GM13977 (cell line): ENCODE measurements around the gene SLC45A3.
A peak's percentile ranks its signal among the peaks of the same experiment; 100 is the strongest.

ENCODE experiments used
- DNase-seq: peaks from one replicate; pipeline ENCODE4 v3.0.0; 2012; ENCODE audit warnings: low spot score
- in situ Hi-C: fragments of 300-500 bp; cut with MboI; formaldehyde crosslinking; loops from one replicate; pipeline ENCODE4 v1.12.0; 2022; ENCODE audit warnings: low sequenced_read_pairs, low pct_unique_long_range_greater_than_20kb, mixed read lengths, inconsistent platforms; ENCODE audit not compliant: unreplicated experiment
- TF ChIP-seq, protein P1 (sequence below): IDR thresholded peaks from 2 replicates; pipeline ENCODE4 v1.5.1; 2012; ENCODE audit warnings: mild to moderate bottlenecking, control low read depth; ENCODE audit not compliant: insufficient read depth; ENCODE audit errors: extremely low read depth, missing control alignments

Gene SLC45A3

GRCh38 chr1:205623646-205624045, 56.7 kb downstream of the SLC45A3 start:
- in situ Hi-C loops, result no loop called here
- DNase-seq, result no peak
- TF ChIP-seq, protein P1, sequence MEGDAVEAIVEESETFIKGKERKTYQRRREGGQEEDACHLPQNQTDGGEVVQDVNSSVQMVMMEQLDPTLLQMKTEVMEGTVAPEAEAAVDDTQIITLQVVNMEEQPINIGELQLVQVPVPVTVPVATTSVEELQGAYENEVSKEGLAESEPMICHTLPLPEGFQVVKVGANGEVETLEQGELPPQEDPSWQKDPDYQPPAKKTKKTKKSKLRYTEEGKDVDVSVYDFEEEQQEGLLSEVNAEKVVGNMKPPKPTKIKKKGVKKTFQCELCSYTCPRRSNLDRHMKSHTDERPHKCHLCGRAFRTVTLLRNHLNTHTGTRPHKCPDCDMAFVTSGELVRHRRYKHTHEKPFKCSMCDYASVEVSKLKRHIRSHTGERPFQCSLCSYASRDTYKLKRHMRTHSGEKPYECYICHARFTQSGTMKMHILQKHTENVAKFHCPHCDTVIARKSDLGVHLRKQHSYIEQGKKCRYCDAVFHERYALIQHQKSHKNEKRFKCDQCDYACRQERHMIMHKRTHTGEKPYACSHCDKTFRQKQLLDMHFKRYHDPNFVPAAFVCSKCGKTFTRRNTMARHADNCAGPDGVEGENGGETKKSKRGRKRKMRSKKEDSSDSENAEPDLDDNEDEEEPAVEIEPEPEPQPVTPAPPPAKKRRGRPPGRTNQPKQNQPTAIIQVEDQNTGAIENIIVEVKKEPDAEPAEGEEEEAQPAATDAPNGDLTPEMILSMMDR, result no peak

DNA sequence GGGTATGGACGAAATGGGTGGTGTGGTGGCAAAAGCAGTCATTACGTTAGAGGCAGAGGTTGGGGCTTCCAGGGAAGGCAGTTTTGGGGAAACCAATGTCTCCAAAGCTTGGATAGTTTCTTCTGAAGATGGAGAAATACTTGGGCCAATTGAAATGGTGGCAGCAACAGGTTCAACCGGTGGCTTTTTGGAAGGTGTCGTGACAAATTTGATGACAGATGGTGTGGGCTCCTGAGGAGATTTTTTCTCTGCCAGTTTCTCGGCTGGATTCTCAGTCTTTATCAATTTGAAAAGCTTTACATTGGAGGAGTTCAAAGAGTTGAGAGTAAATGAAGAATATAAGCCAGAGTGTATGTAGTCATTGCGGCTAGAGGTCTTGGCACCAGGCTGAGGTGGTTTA, 60.0 kb downstream of the SLC45A3 start:
- in situ Hi-C loops, result no loop called here

DNA sequence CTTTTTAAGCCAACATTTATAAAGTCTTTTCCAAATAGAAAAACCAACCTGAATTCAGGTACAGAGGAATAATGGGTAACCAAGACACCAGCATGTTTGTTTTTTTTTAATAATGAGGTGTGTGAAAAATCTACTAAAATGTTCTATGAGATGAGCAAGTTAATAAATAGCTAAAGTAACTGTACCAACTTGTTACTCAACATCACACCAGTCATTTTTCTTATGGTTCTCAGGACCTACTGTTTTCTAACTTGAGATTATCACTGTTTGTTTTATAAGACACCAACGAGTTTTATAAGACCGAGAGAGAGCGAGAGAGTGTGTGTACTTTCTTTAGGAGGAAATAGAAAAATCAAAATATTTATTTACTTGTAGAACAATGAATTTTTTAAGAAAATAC, 60.9 kb downstream of the SLC45A3 start:
- TF ChIP-seq, protein P1, result no peak
- in situ Hi-C loops, result no loop called here
- DNase-seq, result no peak

More for the DNA sequence above, 60.0 kb downstream of the SLC45A3 start:
- TF ChIP-seq, protein P1, result no peak
- DNase-seq, result no peak

DNA sequence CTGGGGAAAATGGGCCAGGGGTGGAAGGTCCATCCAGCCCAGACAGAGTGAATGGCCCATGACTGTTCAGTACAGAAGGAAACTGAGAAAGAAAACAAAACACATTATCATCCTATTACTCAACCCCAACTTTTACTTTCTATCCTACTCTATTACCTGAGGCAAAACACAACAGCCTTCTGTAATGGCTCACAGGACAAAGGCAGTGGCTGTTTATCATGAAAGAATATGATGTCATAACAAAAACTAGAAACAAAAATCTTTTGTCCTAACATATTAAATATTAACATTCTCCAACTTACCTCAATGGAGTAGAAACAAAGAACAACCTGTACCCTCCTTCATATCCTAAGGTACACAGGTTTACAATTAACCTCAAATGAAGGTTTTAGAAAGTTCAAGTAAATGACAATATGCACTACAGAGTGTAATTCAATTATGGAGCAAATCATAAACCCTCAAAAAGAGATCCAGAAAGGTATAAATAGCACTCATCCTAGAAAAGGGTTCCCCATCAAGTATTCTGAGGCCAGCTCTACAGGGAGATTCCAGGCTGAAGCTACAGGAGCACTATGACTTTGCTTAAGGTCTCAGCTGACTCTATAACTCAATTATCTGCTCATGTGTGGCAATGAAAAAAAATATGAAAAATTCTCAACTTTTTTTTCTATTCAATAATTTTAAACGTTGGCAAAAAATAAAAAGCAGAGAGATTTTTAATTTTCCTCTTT, 63.6 kb downstream of the SLC45A3 start:
- DNase-seq, result peak; percentile 39
- TF ChIP-seq, protein P1, result no peak

GRCh38 chr1:205615789-205616188, 64.5 kb downstream of the SLC45A3 start:
- TF ChIP-seq, protein P1, result no peak
- in situ Hi-C loops, result no loop called here
- DNase-seq, result no peak

More for the DNA sequence above, 63.6 kb downstream of the SLC45A3 start:
- in situ Hi-C loops, result no loop called here

- no peak for DNase-seq
- in situ Hi-C loops, result no loop called here
- TF ChIP-seq, protein P1, result no peak
Measured at GRCh38 chr1:205613854-205614412, 66.4 kb downstream of the SLC45A3 start.
